Body of pancreas (tissue), 4 donors: ENCODE measurements around the gene ADAMTS4.

Experiments
- POLR2A ChIP-seq, 3 donors: fragments of 450-650 bp; IDR thresholded peaks; one replicate each; pipeline ENCODE4 v1.6.1; 2016; ENCODE audit warnings: antibody characterized with exemption in 3 of 3, mild to moderate bottlenecking in 2 of 3
- TF ChIP-seq, protein P1 (sequence below), 7 experiments: fragments of 450-650 bp in 4 of 7; fragments of 200-600 bp in 3 of 7; sonication (generic) in 3 of 7; IDR thresholded peaks; one replicate each; pipeline ENCODE4 v1.5.1; 2016 to 2019; ENCODE audit warnings: antibody characterized with exemption in 7 of 7

DNA sequence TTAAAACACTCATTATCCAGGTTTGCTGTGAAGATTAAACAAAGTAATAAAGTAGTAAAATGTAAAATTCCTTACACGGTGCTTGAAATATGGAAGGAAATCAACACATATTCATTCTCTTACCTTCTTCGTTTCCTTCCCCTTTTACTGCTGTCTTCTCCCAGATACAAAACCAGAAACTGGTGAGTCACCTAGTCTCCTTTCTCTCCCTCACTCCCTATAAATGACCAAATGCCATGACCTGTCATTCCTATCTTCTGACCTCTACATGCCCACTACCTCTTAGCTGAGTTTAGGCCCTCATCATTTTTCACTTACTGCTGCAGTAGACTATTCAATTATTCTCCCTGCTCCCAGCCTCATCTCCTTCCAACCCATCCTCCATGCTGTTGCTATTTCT lies 43.5 kb upstream of the ADAMTS4 start:
- TF ChIP-seq, protein P1, sequence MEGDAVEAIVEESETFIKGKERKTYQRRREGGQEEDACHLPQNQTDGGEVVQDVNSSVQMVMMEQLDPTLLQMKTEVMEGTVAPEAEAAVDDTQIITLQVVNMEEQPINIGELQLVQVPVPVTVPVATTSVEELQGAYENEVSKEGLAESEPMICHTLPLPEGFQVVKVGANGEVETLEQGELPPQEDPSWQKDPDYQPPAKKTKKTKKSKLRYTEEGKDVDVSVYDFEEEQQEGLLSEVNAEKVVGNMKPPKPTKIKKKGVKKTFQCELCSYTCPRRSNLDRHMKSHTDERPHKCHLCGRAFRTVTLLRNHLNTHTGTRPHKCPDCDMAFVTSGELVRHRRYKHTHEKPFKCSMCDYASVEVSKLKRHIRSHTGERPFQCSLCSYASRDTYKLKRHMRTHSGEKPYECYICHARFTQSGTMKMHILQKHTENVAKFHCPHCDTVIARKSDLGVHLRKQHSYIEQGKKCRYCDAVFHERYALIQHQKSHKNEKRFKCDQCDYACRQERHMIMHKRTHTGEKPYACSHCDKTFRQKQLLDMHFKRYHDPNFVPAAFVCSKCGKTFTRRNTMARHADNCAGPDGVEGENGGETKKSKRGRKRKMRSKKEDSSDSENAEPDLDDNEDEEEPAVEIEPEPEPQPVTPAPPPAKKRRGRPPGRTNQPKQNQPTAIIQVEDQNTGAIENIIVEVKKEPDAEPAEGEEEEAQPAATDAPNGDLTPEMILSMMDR (IDR thresholded peaks at IDR 0.05), result no peak
- no peak for TF ChIP-seq POLR2A (IDR thresholded peaks at IDR 0.05)
